GM12892 (cell line): ENCODE measurements around the gene PBOV1.

Experiments used
- POLR2A ChIP-seq: IDR thresholded peaks from 2 replicates; pipeline ENCODE4 v1.6.1; 2011; ENCODE audit warnings: low read depth, low read length, control low read depth
- POLR2AphosphoS5 ChIP-seq: IDR thresholded peaks from 2 replicates; pipeline ENCODE4 v1.6.1; 2011; ENCODE audit warnings: low read depth, low read length, control low read depth

DNA sequence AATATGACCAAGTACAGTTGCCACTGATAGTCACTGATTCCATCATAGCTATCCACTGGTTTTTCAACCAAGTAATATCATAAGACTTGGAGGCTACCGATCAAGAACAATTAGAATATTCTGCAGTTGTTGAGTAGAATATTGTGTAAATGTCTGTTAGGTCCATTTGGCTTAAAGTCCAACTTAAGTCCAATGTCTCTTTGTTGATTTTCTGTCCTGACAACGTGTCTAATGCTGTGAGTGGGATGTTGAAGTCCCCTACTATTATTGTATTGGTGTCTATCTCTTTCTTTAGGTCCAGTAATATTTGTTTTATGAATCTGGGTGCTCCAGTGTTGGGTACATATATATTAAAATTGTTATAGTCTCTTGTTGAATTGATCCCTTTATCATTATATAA is 42.7 kb downstream of the PBOV1 start:
- TF ChIP-seq POLR2A: no peak
- TF ChIP-seq POLR2AphosphoS5: no peak
